NCI-H2227 (cell line): ENCODE measurements around the gene DCLRE1C.
"Not testable (repeated sequence)": the region's sequence is repeated elsewhere in the genome, so short reads cannot be mapped to it uniquely, and the experiment has no call there.

Source experiments
- DNase-seq: peaks from one replicate; lab custom pipeline; 2025; ENCODE audit not compliant: unreplicated experiment; lab: John Stamatoyannopoulos, UW

The DCLRE1C gene

DNA sequence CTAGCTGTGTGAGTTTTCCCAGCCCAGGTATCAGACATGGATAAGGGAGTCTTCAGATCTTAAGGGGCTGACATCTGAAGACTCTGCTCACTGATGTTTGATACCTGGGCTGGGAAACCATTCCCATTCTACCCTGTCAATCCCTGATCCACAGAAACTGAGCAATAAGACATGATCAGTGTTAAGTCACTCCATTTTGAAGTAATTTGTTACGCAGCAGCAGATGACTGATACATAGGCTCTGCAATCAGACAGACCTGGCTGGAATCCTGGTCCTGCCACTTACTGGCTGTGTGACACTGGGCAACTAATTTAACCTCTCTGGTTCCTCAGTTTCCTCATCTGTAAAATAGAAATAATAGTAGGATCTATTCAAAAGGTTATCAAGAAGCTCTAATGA, 6.6 kb downstream of the DCLRE1C start:
- no peak for DNase-seq

DNA sequence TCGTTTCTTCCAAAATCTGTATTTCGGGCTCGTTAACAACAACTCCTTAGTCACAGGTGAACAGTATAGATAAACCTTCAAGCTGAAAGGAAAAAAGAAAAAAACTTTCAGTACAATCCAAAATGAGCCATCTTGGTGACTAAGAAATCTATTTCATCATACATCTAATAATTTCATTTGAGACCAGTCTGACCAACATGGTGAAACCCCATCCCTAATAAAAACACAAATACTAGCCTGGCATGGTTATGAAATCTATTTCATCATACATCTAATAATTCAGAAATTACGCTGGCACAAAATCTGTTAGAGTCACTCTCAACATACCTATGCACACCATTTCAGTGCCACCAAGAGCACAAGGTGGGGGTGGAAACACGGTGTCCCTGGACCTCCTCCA, 8.8 kb downstream of the DCLRE1C start:
- DNase-seq: no peak

DNA sequence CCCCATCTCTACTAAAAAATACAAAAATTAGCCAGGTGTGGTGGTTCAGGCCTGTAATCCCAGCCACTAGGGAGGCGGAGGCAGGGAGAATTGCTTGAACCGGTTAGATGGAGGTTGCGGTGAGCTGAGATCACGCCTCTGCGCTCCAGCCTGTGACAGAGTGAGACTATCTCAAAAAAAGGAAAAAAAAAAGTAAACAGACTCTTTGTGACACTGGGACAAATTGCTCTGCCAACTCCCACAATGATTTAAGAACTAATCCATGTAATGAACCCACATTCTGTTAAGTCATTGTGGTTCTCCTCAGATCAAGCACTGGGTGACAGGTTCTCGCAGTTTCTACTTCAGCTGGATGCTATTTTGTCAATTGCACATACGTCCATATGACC, 11.0 kb downstream of the DCLRE1C start:
- not testable (repeated sequence) for DNase-seq

DNA sequence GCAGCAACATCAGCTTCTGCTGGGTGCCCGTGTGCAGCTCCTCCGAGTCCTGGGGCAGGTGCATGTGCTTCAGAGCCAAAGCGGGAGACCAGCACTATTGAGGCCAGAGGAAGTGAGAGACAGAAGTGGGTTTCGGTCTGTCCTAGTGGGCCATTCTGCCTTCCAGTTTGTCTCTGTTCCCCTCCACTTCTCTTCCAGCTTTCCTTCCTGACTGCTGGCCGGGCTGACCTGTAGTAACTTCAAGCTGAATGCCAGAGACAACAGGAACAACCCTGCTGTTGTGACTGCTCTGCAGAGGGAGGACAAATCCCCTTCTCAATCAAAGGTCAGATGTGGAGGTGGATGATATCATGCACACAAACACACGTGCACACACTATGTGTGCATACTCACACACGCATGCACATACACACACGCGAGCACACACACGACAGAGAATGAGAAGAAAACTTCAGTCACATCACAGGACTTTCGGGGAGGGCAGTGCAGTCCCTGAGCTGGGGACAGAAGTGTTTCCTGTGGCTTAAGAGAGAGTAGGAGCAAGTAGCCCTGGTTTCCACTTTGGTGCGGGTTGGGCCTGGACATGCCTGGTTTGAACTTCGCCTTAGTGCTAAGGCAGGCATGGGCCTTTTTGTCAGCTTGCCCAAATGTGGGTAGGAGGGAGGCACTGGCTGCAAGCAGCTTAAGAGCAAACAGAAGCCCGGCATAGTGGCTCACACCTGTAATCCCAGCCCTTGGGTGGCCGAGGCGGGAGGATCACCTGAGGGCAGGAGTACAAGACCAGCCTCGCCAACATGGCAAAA, 11.5 kb downstream of the DCLRE1C start:
- DNase-seq: not testable (repeated sequence)

DNA sequence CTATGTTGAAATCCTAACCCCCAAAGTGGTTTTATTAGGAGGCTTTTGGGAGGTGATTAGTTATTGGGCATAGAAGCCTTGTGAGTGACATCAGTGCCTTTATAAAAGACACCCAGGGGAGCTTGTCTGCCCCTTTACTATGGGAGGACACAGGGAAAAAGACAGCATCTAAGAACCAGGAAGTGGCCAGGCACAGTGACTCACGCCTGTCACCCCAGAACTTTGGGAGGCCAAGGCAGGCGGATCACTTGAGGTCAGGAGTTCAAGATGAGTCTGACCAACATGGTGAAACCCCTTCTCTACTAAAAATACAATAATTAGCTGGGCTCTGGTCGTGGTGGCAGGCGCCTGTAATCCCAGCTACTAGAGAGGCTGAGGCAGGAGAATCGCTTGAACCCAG, 14.9 kb downstream of the DCLRE1C start:
- DNase-seq: not testable (repeated sequence)

DNA sequence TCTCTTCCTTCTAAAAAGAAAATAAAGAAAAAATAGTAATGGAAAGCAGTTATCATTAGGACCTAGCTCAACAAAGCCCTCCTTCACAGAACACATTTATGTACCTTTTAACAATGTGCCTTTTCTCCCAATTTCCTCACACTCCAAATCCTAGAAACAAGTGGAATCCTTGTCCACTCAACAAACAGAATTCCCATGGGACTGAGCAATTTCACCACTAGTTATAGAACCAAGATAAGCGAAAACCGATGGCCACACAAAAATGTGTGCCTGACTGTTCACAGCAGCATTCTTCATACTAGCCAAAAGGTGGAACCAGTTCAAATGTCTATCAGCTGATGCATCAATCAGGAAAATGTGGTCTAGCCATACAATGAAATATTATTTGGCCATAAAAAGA, 17.3 kb downstream of the DCLRE1C start:
- DNase-seq: no peak

DNA sequence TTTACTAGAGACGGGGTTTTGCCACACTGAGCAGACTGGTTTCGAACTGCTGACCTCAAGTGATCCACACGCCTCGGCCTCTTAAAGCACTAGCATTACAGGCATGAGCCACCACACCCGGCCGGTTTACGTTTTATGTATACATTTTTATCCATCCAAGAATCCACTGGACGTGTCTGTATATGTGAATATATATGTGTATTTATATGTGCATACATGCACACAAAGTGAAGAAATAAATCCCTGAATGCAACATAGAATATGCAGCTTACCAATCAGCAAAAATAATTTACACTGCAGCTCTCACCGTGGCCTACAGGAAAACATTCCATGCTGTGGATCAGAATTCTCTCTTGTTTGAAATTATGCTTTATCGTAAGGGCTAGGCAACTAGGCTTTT, 23.3 kb downstream of the DCLRE1C start:
- DNase-seq: no peak

DNA sequence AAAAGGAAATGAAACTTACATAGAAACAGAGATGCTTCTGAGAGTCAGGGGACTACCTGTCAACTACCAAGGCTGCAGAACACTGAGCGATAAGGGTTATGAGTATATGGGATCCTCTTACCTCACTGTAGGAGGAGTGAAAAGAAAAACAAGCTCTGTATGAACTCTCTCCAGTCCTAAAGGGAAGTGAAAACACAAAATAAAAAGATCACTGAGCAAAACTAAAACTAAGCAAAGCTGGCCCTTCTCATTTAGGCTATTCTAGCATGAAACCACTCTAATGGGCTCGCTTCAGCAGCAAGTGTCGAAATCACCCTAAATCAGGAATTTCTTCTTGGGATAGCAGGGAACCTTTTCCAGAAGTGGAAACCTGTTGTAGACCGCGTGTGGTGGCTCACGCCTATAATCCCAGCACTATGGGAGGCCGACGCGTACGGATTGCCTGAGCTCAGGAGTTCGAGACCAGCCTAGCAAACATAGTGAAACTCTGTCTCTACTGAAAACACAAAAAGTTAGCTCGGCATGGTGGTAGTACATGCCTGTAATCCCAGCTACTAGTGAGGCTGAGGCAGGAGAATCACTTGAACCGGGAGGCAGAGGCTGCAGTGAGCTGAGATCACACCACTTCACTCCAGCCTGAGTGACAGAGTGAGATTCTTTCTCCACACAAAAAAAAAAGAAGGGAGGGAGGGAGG, 27.0 kb downstream of the DCLRE1C start:
- no peak for DNase-seq

DNA sequence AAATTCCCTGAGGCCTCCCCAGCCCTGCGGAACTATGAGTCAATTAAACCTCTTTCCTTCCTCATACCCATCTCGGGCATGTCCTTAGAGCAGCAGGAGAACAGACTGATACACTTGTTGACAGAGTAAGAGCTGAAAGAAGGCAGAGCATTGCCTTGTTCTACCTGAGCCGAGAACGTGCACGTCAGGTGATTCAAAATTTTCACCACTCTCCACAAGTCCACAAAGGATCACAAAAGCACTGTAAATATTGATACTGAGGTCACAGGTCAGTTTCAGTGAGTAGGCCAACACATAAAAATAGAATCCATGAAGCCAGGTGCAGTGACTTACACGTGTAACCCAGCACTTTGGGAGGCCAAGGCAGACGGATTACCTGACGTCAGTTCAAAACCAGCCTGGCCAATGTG, 27.8 kb downstream of the DCLRE1C start:
- DNase-seq: no peak

DNA sequence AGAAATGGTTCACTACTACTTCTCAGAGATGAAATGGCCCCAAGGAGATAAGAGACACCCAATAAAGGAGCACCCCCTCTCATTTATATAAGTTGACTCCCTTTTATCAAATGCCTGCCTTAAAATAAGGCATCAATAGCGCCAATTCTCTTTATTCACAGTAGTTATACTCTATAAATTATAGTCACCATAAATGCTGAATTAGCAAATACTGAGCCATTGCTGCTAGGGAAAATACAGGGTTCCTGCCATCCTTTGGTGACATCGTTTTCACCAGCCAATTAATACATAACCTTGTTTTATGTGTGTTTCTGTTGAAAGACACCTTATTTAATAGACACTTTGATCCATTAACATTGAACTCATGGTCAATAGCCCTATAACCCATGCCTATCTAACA, 28.6 kb downstream of the DCLRE1C start:
- DNase-seq: no peak

DNA sequence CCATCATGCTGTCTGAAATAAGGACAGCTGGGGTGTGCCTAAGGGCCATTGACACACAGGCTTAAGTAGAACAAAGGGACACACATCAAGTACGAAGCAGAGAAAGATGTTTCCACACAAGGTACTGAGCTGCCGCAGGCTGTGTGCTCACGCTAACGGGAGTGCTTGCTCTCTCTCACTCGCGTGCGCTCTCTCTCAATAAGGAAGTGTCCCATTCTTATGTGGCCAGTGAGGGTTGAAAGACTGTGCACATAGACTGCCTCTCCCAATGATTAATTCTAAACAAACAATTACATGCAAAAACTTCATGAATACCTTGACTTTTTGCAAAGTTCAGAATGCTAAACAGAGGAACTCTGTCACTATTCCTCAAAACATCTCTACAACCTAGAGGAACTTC, 29.9 kb downstream of the DCLRE1C start:
- DNase-seq: no peak

DNA sequence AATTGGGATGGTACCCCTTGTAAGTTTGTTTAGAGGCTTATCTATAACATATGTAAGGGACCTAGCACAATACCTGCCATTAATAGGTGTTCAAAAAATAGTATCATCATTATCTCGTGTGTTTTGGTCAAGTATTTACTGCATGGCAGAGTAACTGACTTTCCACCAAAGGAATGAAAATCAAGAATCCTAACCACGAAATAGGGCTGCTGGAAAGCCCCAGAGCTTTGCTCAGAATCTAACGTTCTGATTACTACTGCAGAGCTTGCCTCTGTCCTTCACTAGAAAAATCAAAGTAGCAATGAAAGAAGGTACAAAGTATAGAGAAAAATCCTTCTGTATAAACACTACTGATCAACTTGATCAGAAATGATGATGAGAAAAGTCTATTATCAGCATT, 34.9 kb downstream of the DCLRE1C start:
- no peak for DNase-seq

DNA sequence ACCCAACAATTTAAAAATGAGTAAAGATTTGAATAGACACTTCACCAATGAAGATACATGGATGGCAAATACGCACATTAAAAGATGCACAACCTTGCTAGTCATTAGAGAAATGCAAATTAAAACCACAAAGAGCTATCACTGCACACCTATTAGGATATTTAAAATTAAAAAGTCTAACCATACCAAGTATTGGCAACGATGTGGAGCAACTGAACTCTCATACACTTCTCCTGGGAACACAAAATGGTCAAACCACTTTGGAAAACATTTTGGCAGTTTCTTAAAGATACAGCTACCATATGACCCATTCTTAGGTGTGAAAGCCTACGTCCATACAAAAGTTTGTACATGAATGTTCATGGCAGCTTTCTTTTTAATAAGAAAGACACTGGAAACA, 36.1 kb downstream of the DCLRE1C start:
- no peak for DNase-seq

DNA sequence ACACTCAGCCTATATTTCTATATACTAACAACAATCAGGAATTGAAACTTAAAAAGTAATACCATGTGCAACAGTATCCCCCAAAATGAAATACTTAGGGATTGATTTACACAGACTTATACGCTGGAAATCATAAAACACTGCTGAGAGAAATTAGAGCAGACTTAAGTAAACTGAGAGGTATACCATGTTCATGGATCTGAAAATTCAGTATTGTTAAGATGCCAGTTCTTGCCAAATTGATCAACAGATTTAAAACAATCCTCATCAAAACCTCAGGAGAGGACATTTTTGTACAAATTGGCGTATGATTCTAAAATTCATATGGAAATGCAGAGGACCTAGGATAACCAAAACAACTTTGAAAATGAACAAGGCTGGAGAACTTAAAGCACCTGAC, 37.3 kb downstream of the DCLRE1C start:
- DNase-seq: no peak

DNA sequence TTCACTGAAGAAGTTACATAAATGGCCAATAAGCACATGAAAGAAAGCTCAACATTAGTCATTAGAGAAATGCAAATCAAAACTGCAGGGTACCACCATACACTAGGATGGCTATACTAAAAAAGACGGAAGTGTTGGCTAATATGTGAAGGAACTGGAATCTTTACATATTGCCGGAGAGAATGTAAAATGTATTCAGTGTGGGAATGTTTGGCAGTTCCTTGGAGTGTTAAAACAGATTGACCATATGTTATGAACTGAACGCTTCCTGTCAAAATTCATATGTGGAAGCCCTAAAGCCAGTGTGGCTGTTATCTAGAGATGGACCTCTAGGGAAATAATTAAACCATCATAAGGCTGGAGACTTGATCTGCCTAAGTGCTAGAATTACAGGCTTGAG, 42.1 kb downstream of the DCLRE1C start:
- no peak for DNase-seq

DNA sequence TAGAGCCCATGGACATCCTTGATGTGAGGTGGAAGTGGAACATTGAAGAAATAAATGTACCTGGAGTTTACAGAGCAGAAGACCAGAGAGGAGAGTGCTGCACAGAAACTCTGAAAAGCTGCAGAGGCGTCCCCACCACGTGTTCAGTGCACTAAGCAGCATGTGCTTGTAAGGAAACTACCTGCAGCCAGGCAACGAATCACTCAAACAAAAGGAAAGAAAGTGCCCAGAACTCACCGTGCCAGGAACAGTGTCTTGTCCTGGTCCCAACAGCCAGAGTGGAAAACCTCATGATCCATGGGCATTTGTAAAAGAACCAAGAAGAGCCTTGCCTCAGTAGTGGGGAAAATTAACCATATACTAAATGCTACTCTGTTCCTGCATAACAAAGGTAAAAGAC, 42.9 kb downstream of the DCLRE1C start:
- no peak for DNase-seq

DNA sequence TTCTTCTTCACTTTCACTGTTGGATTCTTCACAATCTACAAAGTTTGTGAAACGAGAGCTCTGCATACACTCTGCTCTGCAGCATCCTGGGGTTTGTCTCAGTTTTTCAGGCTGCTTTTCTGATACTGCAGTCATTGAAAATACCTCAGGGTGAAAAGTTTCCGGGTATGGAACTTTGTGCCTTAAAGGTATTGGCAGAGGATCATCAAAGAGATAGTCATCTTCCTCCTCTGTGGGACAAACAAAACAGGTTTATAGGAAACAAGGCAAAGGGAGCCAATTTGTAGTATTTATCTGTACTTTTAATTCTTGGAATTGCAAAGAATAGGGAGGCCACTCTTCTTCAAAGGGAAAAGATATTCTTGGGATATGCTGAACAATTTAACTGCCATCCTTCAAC, 44.8 kb downstream of the DCLRE1C start:
- no peak for DNase-seq

DNA sequence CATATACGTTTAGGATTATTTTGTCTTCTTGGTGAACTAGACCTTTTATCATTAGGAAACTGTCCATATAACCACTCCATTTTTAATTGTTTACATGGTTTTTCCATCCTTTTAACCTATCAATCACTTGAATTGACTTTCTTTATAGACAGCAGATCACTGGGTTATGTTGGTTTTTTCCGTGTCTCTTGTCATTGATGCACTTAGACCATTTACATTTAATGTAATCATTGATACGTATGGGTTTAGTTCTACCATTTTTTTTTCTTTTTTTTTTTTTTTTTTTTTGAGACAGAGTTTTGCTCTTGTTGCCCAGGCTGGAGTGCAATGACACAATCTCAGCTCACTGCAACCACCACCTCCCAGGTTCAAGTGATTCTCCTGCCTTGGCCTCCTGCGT, 46.3 kb downstream of the DCLRE1C start:
- not testable (repeated sequence) for DNase-seq

DNA sequence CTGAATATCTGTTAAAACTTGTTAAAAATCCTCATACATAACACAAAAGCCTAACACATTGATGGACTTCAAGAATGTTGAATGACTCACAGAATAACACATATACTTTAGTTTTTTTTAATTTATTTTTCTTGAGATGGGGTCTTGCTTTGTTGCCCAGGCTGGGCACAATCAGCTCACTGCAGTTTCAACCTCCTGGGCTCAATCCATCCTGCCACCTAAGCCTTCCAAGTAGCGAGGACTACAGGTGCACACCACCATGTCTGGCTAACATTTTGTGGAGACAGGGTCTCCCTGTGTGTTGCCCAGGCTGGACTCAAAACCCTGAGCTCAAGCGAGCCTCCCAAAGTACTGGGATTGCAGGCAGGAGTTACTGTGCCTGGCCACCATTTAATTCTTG, 47.1 kb downstream of the DCLRE1C start:
- DNase-seq: no peak

DNA sequence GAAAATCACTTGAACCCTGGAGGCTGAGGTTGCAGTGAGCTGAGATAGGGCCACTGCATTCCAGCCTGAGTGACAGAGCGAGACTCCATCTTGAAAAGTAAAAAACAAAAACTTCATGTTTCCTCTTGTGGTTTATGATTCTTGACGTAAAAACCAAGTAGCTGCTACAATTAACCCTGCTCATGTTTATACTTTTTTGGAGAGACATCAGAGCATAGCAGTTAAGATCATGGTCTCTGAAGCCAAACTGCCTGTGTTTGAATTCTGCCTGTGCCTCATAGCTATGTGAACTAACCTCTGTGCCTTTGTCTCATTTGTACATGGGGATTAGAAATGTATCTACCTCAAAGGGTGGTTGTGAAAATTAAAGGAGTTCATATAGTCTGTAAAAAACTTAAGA, 48.0 kb downstream of the DCLRE1C start:
- no peak for DNase-seq

DNA sequence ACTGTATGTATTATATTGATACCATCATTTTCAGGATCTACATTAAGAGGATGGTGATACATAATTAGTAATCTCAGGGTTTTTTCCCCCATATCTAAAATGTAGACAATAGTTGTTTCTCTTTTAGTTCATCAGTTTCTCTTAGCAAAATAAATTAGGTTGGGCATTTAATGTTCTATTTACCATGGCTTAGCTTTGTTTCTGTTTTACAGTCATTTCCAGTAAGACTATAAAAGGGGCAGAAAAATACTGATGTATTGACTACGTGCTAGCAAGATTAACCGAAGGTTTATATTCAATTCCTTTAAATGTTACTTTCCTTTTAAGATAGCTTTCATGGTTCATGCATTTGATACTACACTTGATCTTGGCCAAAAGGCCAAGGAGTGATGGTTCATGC, 49.0 kb downstream of the DCLRE1C start:
- DNase-seq: no peak

DNA sequence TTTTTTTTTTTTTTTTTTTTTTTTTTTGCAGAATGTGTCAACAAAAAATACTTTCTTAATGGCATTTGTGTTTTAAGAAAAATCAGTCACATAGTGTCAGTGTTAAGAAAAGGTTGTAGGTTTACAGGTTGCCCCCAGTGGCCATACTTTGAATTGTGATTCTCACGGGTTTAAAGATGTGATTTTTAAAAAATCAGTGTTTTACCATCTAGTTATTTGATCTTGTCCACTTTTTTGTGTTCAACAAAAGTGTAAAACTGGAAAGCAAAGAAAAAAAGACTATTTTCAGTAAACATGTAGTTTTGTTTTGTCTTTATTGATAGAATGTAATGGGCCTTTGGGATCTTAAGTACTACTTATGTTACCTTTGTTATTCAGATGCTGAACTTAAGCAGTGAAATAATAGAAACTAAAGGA, 49.6 kb downstream of the DCLRE1C start:
- DNase-seq: peak; percentile 17

DNA sequence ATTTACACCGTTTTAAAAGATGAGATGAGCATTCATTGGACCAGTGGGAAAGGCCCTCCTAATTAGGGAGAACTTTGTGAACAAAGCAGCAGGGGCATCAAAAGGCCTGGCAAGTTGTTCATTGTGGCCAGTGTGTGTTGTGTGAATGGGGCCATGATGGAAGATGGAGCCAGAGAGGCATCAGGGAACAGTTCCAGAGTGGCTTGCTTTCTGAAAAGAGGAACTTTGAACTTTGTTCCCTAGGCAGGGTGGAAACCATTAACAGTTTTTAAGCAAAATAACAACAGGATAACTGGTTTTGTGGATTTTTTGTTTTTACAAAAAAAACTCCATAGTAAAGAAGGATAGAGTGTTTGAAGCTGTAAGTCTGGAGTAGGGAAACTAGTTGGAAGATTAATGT, 62.7 kb downstream of the DCLRE1C start:
- no peak for DNase-seq
